Measurements from ENCODE around the gene UMODL1. TPM values are rescaled to one million over a fixed set of nuclear protein-coding genes. Genes with fewer than 3 reads are reported as not detected.

The UMODL1 gene
- total RNA-seq, 1 donor from 2014 or later, result not detected

- Mint-ChIP-seq H3K27me3 (ENCODE audit: low read depth) (peaks cover 34% of the 10 kb centered on the region), H3K9me3 (no peaks in the 10 kb centered on the region), H3K36me3 (no peaks in the 10 kb centered on the region), H3K4me1 (peaks cover 10% of the 10 kb centered on the region), H3K27ac (no peak overlapping the region), H3K4me3 (no peak overlapping the region)
- TF ChIP-seq, protein P1, sequence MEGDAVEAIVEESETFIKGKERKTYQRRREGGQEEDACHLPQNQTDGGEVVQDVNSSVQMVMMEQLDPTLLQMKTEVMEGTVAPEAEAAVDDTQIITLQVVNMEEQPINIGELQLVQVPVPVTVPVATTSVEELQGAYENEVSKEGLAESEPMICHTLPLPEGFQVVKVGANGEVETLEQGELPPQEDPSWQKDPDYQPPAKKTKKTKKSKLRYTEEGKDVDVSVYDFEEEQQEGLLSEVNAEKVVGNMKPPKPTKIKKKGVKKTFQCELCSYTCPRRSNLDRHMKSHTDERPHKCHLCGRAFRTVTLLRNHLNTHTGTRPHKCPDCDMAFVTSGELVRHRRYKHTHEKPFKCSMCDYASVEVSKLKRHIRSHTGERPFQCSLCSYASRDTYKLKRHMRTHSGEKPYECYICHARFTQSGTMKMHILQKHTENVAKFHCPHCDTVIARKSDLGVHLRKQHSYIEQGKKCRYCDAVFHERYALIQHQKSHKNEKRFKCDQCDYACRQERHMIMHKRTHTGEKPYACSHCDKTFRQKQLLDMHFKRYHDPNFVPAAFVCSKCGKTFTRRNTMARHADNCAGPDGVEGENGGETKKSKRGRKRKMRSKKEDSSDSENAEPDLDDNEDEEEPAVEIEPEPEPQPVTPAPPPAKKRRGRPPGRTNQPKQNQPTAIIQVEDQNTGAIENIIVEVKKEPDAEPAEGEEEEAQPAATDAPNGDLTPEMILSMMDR (IDR thresholded peaks at IDR 0.05; ENCODE audit: unreplicated experiment), result no peak
- DNase-seq (ENCODE audit: low spot score in 2 of 2, unreplicated experiment in 2 of 2), result no peak
These were observed 52.2 kb downstream of the UMODL1 start for GRCh38 chr21:42123219-42123908.

GRCh38 chr21:42124081-42124480 is 53.0 kb downstream of the UMODL1 start:
- H3K36me3 Mint-ChIP-seq, result no peaks in the 10 kb centered on the region
- no peak overlapping the region for H3K27ac Mint-ChIP-seq
- H3K4me3 Mint-ChIP-seq, result no peak overlapping the region
- no peak for DNase-seq (ENCODE audit: low spot score in 2 of 2, unreplicated experiment in 2 of 2)
- H3K27me3 Mint-ChIP-seq (ENCODE audit: low read depth), result peaks cover 28% of the 10 kb centered on the region
- TF ChIP-seq, protein P1 (IDR thresholded peaks at IDR 0.05; ENCODE audit: unreplicated experiment), result no peak
- H3K4me1 Mint-ChIP-seq, result peaks cover 10% of the 10 kb centered on the region
- H3K9me3 Mint-ChIP-seq, result no peaks in the 10 kb centered on the region

DNA sequence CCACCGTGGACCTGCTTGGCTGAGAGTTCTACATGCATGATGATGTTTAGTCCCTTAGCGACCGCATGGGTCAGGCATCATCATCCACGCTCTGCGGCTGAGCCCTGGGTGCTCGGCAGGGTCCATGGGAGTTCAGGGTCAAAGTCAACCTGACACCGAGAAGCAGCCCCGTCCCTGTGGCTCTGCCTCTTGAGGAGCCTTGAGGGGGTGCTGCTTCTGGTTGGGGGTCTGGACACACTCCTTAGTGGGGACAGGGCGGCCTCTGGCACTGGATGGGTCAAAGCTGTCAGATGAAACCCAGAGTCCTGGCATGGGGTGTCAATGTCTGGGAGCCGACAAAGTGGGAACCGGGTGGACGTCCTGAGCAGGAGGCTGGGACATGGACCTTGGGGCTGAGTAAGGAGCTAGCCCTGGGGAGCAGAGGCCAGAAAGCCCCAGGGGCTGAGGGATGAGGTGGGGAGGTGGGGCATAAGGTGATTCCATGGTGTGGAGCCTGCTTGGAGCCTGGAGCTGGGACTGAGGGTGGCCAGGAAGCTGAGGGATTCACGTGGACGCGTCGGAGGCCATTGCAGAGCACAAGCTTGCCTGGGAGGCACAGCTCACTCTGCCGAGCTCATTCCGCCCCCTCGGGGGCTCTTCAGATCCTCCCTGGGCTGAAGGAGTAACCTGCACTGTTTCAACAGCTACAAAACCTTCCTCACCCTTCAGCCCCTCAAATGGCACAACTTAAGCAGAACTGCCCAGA is 53.9 kb downstream of the UMODL1 start:
- Mint-ChIP-seq H3K27ac (no peak overlapping the region), H3K36me3 (no peaks in the 10 kb centered on the region), H3K27me3 (ENCODE audit: low read depth) (peaks cover 21% of the 10 kb centered on the region), H3K4me3 (no peak overlapping the region), H3K4me1 (peaks cover 10% of the 10 kb centered on the region), H3K9me3 (no peaks in the 10 kb centered on the region)
- TF ChIP-seq, protein P1 (IDR thresholded peaks at IDR 0.05; ENCODE audit: unreplicated experiment), result no peak
- DNase-seq (ENCODE audit: low spot score in 2 of 2, unreplicated experiment in 2 of 2), result no peak

GRCh38 chr21:42125571-42126544 is 54.7 kb downstream of the UMODL1 start:
- TF ChIP-seq, protein P1 (IDR thresholded peaks at IDR 0.05; ENCODE audit: unreplicated experiment), result no peak
- Mint-ChIP-seq H3K9me3 (no peaks in the 10 kb centered on the region), H3K4me3 (no peak overlapping the region), H3K36me3 (no peaks in the 10 kb centered on the region), H3K27ac (no peak overlapping the region), H3K4me1 (peaks cover 3% of the 10 kb centered on the region), H3K27me3 (ENCODE audit: low read depth) (peaks cover 13% of the 10 kb centered on the region)
- DNase-seq (ENCODE audit: low spot score in 2 of 2, unreplicated experiment in 2 of 2), result no peak
